Activated CD4-positive, alpha-beta T cell treated with anti-CD3 and anti-CD28 coated beads, Interleukin-2, Interleukin-6, amounts not matched to agents 100 ng/mL and 50 ng/mL, durations not matched to agents 16 hours and 8 hours (primary cell): Measurements from ENCODE around the gene GPR135.
"Not testable (repeated sequence)": the region's sequence is repeated elsewhere in the genome, so short reads cannot be mapped to it uniquely, and the experiment has no call there.

Experiments
- DNase-seq: peaks from one replicate; pipeline ENCODE4 v3.0.0-alpha.2; 2020

The GPR135 gene

DNA sequence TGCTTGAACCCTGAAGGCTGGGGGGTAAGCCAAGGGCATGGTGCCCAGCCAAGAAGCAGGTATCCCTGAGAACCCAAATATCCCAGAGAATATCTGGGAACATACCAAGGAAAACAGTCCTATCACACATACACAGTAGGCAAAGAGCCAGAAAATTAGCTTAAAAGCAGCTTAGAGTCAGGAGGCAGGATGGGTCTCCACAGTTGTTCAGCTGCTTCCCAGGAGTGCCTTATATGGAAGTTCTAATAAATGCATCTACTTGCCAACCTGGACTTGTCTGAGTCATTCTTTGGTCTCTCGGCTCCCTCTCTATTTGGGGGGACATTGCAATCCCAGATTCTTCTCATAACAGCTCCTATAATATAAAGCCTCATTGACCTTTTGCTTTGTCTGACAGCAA, 9.0 kb upstream of the GPR135 start:
- DNase-seq: no peak

DNA sequence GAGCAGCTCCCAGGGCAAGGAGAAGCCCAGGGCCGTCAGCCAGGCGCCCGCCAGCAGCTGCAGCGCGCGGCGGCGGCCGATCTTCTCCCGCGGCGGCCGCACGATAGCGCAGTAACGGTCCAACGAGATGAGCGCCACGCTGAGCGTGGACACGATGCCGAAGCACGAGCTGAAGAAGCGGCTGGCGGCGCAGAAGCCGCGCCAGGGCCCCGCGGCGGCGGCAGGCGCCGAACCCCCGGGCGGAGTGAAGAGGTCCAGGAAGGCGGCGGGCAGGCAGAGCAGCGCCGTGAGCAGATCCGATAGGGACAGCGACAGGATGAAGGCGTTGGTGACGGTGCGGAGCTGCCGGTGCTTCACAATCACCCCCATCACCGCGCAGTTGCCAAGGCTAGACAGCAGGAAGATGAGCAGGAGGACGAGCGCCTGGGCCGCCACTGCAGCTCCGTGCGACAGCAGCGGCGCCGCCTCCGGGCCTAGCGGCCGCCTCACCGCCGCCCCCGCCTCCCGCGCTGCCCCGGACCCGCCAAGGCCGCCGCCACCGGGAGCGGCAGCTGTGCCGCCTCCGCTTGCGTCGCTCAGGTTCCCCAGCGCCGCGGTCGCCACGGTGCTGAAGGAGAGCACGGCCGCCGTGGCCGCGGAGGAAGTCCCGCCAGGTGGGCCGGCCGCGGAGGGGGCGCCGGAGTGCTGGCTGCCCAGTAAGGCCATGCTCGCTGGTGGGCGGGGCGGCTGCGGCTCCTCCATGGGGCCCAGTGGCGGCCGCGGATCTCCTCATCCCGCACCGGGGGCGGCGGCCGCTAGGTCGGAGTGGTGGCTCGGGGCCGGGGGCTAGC, 479 bp downstream of the GPR135 start:
- DNase-seq: peak; percentile 48

DNA sequence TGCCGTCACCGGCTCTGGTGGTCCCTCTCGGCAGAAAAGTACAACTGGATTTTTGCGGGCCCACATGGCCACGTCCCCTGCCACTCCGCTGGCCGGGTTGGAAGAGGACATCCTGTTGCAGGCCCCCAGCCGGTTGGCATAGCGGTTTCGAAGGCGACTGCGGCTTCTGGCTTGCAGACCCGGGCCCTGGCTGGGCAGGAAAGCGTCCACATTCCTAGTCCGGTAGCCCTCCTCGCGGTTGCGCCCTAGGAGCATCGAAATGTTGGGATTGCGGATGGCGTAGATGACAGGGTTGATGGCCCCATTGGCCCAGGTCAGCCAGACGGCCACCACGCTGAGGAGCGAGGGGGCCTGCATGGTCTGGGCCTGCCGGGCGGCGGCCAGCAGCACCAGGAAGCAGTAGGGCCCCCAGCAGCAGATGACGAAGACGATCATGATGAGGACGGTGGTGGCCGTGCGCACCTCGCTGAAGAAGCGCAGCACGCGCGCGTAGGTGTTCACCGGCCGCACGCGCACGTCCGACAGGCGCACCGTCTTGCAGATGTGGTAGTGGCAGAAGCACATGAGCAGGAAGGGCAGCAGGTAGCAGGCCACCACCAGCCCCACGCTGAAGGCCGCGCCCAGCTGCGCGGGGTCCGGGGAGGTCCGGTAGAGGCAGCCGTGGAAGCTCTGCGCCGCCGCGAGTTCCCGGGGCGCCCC, 1.2 kb downstream of the GPR135 start:
- DNase-seq: peak; percentile 46

- no peak for DNase-seq
These were observed 3.3 kb downstream of the GPR135 start for GRCh38 chr14:59461891-59462290.

- DNase-seq: no peak
These were observed 4.8 kb downstream of the GPR135 start for GRCh38 chr14:59460378-59460777.

DNA sequence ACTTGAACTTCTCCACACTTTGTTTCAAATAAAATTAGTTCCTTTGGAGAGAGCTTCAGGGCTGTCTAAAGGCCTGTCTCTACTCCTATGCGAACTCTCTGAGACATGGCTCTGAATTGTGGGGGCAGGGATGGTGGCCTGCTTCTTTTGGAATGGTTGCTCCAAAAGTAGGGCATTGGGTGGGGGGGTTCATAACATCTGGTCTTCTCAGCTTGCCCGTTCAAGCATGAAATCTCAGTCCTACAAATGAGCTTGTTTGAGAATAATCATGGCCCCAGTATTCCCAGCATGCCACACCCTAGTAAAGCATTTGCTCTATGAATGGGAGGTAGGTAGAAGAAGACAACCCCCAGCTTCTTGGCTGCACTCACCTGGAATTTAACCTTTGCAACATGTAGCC, 6.7 kb downstream of the GPR135 start:
- no peak for DNase-seq

DNA sequence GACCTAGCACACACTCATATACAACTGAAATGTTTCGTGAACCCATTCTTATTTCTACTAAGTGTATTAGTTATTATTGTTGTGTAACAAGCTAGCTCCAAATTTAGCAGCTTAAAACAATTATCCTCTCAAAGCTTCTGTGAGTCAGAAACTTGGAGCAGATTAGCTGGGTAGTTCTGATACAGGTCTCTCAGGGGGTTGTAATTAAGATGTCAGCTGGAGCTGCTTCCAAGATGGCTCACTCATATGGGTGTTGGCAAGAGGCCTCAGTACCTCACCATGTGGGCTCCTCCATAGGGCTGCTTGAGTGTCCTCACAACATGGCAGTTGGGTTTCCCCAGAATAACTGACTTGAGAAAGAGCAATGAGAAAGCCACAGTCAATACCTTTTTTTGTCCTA, 9.8 kb downstream of the GPR135 start:
- DNase-seq: no peak

DNA sequence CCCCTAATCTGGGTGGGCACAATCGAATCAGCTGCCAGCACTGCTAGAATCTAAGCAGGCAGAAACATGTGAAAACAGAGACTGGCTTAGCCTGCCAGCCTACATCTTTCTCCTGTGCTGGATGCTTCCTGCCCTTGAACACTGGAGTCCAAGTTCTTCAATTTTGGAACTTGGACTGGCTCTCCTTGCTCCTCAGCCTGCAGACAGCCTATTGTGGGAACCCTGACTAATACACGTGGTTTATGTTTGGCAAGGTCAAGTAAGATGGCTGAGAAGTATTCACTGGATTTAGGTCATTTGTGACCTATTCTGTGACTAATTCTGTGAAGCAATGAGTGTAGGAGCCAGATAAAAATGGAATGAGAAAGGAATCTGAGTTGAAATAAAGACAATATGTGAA, 11.0 kb downstream of the GPR135 start:
- no peak for DNase-seq

GRCh38 chr14:59451849-59452248, 13.3 kb downstream of the GPR135 start:
- DNase-seq: no peak

DNA sequence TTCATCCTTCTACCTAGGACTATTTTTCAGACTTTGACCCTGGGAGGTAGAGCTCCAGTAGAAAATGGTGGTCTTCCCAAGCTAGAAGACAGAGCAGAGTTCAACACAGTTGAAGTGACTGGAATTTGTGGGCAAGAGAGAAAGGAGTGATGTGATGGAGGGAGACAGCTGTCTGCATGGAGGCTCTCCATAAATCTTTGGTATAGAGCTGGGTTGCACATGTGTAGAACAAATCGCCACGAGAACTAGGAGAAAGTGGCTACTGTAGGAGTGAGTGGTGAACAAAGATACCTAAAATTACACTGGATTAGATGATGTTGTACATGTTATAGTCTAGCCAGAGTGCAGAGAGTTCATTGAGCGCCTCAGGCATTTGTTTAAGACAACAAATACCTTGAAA, 14.5 kb downstream of the GPR135 start:
- no peak for DNase-seq

DNA sequence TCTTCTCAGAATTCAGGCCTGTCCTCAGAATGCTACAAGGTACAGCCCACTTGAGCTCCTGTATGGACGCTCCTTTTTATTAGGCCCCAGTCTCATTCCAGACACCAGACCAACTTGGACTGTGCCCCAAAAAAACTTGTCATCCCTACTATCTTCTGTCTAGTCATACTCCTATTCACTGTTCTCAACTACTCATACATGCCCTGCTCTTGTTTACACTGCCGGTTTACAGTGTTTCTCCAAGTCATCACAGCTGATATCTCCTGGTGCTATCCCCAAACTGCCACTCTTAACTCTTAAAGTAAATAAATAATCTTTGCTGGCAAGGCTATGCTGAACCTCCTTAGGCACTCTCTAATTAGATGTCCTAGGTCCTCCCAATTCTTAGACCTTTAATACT, 16.5 kb downstream of the GPR135 start:
- DNase-seq: not testable (repeated sequence)

GRCh38 chr14:59439256-59439965, 25.8 kb downstream of the GPR135 start:
- DNase-seq: no peak

DNA sequence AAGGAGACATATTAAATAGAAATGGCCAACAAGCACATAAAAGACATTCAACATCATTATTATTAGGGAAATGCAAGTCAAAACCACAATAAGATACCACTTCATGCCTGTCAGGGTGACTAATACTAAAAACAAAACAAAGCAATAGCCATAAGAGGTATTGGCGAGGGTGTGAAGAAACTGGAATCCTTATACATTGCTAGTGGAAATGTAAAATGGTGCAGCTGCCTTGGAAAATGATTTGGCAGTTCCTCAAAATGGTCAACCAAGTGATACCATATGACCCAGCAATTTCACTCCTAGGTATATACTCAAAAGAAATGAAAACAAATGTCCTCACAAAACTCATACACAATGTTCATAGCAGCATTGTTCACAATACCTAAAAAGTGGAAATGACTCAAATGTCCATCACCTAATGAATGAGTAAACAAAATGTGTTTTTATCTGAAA, 27.0 kb downstream of the GPR135 start:
- DNase-seq: no peak

DNA sequence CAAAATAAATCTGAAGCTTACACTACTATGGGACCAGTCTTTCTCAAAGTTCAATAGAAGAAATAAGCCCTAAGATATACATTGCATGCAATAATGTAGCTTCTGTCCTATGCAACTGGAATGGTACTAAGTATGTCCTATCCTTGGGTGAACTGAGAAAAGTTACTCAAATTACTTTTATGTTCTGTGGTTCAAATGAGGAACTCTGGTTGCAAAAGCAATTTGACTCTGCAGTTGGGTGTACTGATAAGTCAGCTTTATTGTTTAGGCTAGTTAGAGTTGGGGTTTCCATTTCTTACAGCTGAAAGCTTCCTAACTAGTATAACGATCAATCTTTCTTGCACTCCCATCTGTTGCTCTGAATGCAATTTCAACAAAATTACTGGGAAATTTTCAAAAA, 29.2 kb downstream of the GPR135 start:
- DNase-seq: no peak

DNA sequence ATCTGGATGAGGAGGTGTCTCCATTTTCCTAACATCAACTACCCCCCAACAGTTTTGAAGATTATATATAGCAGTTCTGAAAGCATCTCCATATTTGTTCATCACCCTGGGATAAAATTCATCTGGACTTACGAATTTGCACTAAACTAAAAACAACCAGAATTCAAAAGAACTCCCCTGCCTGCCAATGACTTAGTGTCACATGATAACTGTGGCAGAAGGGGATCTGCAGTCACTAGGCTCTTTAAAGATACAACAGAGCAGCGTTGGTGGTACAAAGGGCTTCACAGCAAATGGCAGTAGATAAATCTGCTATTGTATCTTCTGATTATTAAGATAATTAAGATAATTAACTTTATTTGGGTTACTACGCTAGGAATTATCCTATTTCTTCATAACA, 30.1 kb downstream of the GPR135 start:
- no peak for DNase-seq

GRCh38 chr14:59429790-59430189, 35.4 kb downstream of the GPR135 start:
- no peak for DNase-seq

- no peak for DNase-seq
These were observed 36.6 kb downstream of the GPR135 start for GRCh38 chr14:59428581-59429012.

GRCh38 chr14:59427653-59428580, 37.3 kb downstream of the GPR135 start:
- no peak for DNase-seq

DNA sequence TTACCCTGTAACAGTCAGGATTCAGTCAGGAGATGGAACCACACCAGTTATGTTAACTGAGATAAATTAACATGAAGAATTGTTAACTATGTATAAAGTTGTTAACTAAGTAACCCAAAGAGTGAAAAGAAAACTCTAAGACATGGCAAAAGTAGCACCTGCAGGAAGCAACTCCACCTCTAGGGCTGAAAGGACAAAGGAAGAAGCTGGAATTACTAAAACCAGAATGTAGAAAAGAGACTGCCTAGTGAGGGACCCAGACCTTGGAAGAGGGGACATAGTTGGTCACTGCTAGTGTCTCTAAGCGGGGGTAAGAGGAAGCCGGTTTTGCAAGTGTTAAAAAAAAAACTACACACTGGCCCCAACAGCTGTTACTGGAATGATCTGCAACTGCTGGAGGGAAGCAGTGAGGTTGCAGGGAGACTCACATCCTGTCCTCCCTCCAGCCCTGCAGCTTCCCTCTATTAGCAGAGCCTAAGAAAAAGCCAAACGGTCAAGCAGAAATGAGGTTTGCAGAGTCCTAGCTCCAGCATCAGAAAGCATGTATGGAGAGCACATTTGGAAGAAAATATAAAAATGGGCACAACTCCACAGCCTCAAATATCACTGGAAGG, 39.8 kb downstream of the GPR135 start:
- no peak for DNase-seq

DNA sequence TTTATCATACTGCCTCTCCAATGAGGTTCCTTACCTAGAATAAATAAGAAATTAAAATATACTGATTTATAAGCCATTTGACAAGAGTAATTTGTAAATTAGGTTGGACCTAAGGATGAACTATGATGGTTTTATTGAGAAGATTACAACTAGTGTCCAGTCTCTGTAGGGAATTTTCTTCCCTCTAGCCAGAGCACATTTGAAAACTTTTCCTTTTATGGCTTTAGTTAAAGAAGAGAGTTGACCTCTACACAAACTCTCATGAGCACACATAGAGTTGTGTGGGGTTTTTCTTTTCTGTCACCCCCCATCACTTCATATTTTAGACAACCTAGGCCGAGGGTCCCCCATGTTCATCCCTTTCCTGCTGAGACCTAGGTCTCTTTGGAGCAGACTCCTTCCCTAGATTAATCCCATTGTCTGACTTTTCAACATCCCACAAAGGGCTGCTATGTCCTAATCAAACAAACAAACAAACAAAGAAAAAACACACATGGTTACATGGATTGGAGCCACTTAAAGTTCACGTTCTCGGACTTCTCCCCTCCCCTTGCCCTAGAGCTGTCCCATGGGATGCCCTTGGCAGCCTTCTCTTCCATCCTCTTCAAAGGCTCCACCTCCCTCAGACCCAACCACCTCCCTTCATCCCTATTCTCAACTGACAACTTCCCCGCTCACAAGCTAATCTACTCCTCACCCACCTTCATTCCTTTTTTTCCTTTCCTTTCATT, 40.7 kb downstream of the GPR135 start:
- DNase-seq: no peak
